Astrocyte (in vitro differentiated cells and primary cell): Measurements from ENCODE around the gene ARPC2. TPM values are rescaled to one million over a fixed set of nuclear protein-coding genes. Genes with fewer than 3 reads are reported as not detected.

ENCODE experiments used
- DNase-seq: peaks from one replicate; pipeline ENCODE4 v3.0.0-alpha.2; 2010; ENCODE audit warnings: low read depth
- FAIRE-seq: peaks from 2 replicates; lab custom pipeline; 2011; peaks lifted over from hg19 to GRCh38; lab: Jason Lieb, UNC
- H2AFZ ChIP-seq: 2 replicates; pipeline ENCODE4 v1.6.0; 2012; ENCODE audit warnings: low read depth, low read length, inconsistent platforms
- H3K27ac ChIP-seq: 2 replicates; pipeline ENCODE4 v1.5.1; 2011; ENCODE audit warnings: low read depth, low read length, inconsistent platforms
- H3K27me3 ChIP-seq: 2 replicates; pipeline ENCODE4 v1.6.0; 2011; ENCODE audit warnings: low read length, inconsistent platforms; ENCODE audit not compliant: insufficient read depth
- H3K36me3 ChIP-seq: 2 replicates; pipeline ENCODE4 v1.5.1; 2011; ENCODE audit warnings: low read length, inconsistent platforms; ENCODE audit not compliant: insufficient read depth
- H3K4me1 ChIP-seq: 2 replicates; pipeline ENCODE4 v1.5.1; 2011; ENCODE audit warnings: low read length, inconsistent platforms; ENCODE audit not compliant: insufficient read depth
- H3K4me2 ChIP-seq: 2 replicates; pipeline ENCODE4 v1.6.0; 2012; ENCODE audit warnings: low read length, inconsistent platforms
- H3K4me3 ChIP-seq: 2 replicates; pipeline ENCODE4 v1.5.1; 2011; ENCODE audit warnings: low read depth, mild to moderate bottlenecking, low read length, inconsistent platforms; ENCODE audit not compliant: insufficient read depth
- H3K79me2 ChIP-seq: 2 replicates; pipeline ENCODE4 v1.6.0; 2012; ENCODE audit warnings: mild to moderate bottlenecking, low read length, inconsistent platforms; ENCODE audit not compliant: insufficient read depth
- H3K9ac ChIP-seq: 2 replicates; pipeline ENCODE4 v1.6.0; 2012; ENCODE audit warnings: mild to moderate bottlenecking, low read length, inconsistent platforms
- H3K9me3 ChIP-seq: 2 replicates; pipeline ENCODE4 v1.5.1; 2012; ENCODE audit warnings: low read depth, mild to moderate bottlenecking, low read length, inconsistent platforms; ENCODE audit not compliant: insufficient read depth
- H4K20me1 ChIP-seq: 2 replicates; pipeline ENCODE4 v1.6.0; 2012; ENCODE audit warnings: low read length, inconsistent platforms; ENCODE audit not compliant: insufficient read depth
- H3K27ac Mint-ChIP-seq: one replicate; pipeline ENCODE4 v1.8.0; 2021; ENCODE audit warnings: mild to moderate bottlenecking, mixed read lengths; ENCODE audit not compliant: unreplicated experiment
- H3K27me3 Mint-ChIP-seq: one replicate; pipeline ENCODE4 v1.8.0; 2021; ENCODE audit warnings: low read depth, mixed read lengths; ENCODE audit not compliant: unreplicated experiment
- H3K36me3 Mint-ChIP-seq: one replicate; pipeline ENCODE4 v1.8.0; 2021; ENCODE audit warnings: low read depth, mixed read lengths; ENCODE audit not compliant: unreplicated experiment
- H3K4me1 Mint-ChIP-seq: one replicate; pipeline ENCODE4 v1.8.0; 2021; ENCODE audit warnings: low read depth, mixed read lengths; ENCODE audit not compliant: unreplicated experiment
- H3K4me3 Mint-ChIP-seq: one replicate; pipeline ENCODE4 v1.8.0; 2021; ENCODE audit warnings: mild to moderate bottlenecking, moderate library complexity, mixed read lengths; ENCODE audit not compliant: unreplicated experiment
- H3K9me3 Mint-ChIP-seq: one replicate; pipeline ENCODE4 v1.8.0; 2021; ENCODE audit warnings: mild to moderate bottlenecking, mixed read lengths; ENCODE audit not compliant: unreplicated experiment
- CTCF ChIP-seq: IDR thresholded peaks from 2 replicates; pipeline ENCODE4 v1.5.1; 2011; ENCODE audit warnings: low read depth, mild to moderate bottlenecking, inconsistent platforms, low read length, moderate library complexity; ENCODE audit not compliant: insufficient read depth
- EZH2 ChIP-seq: IDR thresholded peaks from 2 replicates; pipeline ENCODE4 v1.6.1; 2012; ENCODE audit warnings: mild to moderate bottlenecking, low read length, inconsistent platforms; ENCODE audit not compliant: insufficient read depth
- total RNA-seq: library from RNA; stranded (reverse); gene quantifications from 2 replicates; pipeline ENCODE4 v1.2.1, GENCODE V29; 2021

Gene ARPC2
- total RNA-seq, 1 donor from 2014 or later, result 535 TPM

DNA sequence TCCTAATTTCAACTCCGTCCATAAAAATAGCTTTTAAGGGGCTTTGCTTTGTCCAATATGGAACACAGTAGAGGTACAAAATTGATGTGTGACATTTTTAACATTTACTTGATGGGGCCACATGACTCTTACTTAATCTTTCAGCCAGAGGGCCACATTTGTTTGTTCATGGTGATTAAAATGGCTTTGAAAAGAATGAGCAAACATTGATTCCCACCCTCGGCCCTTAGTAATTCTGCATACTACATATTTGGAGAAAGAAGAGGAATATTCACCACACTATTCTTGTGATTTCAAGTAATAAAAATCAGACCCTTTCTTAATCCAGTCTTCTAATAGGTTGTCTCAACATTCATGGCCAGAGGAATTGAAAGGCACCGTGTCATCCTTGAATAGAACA is 17.5 kb downstream of the ARPC2 start:
- Histone ChIP-seq H3K9ac (no peak overlapping the region), H3K4me1 (peaks cover 20% of the 10 kb centered on the region), H3K27ac (no peak overlapping the region), H3K4me3 (no peak overlapping the region), H3K79me2 (peaks cover 57% of the 10 kb centered on the region), H3K9me3 (no peaks in the 10 kb centered on the region), H3K36me3 (peaks cover 83% of the 10 kb centered on the region), H3K4me2 (no peak overlapping the region), H2AFZ (no peak overlapping the region), H4K20me1 (peaks cover 39% of the 10 kb centered on the region), H3K27me3 (no peaks in the 10 kb centered on the region)
- Mint-ChIP-seq H3K4me3 (no peak overlapping the region), H3K36me3 (peaks cover 40% of the 10 kb centered on the region), H3K4me1 (peaks cover 27% of the 10 kb centered on the region), H3K27me3 (no peaks in the 10 kb centered on the region), H3K27ac (no peak overlapping the region), H3K9me3 (no peaks in the 10 kb centered on the region)
- no peak for FAIRE-seq
- DNase-seq, result no peak
- TF ChIP-seq EZH2 (no peak), CTCF (no peak)

GRCh38 chr2:218235017-218235416 is 18.0 kb downstream of the ARPC2 start:
- Histone ChIP-seq H2AFZ (no peak overlapping the region), H3K9me3 (no peaks in the 10 kb centered on the region), H3K4me1 (peaks cover 15% of the 10 kb centered on the region), H4K20me1 (peaks cover 39% of the 10 kb centered on the region), H3K4me2 (no peak overlapping the region), H3K9ac (no peak overlapping the region), H3K27me3 (no peaks in the 10 kb centered on the region), H3K36me3 (peaks cover 83% of the 10 kb centered on the region), H3K4me3 (no peak overlapping the region), H3K27ac (no peak overlapping the region), H3K79me2 (peaks cover 57% of the 10 kb centered on the region)
- H3K27me3 Mint-ChIP-seq, result no peaks in the 10 kb centered on the region
- FAIRE-seq, result no peak
- no peaks in the 10 kb centered on the region for H3K9me3 Mint-ChIP-seq
- no peak overlapping the region for H3K4me3 Mint-ChIP-seq
- no peak overlapping the region for H3K27ac Mint-ChIP-seq
- peaks cover 40% of the 10 kb centered on the region for H3K36me3 Mint-ChIP-seq
- no peak for TF ChIP-seq CTCF
- TF ChIP-seq EZH2, result no peak
- DNase-seq, result no peak
- H3K4me1 Mint-ChIP-seq, result peaks cover 27% of the 10 kb centered on the region

- no peaks in the 10 kb centered on the region for H3K27me3 ChIP-seq
- H3K79me2 ChIP-seq, result peaks cover 53% of the 10 kb centered on the region
- H3K9ac ChIP-seq, result no peak overlapping the region
- H3K27ac ChIP-seq, result no peak overlapping the region
- TF ChIP-seq CTCF (no peak), EZH2 (no peak)
- no peak overlapping the region for H3K4me2 ChIP-seq
- H3K9me3 ChIP-seq, result no peaks in the 10 kb centered on the region
- DNase-seq (no peak), FAIRE-seq (no peak)
- Mint-ChIP-seq H3K4me1 (peaks cover 11% of the 10 kb centered on the region), H3K9me3 (no peaks in the 10 kb centered on the region), H3K36me3 (peaks cover 34% of the 10 kb centered on the region), H3K27ac (no peak overlapping the region), H3K4me3 (no peak overlapping the region), H3K27me3 (no peaks in the 10 kb centered on the region)
- peaks cover 54% of the 10 kb centered on the region for H4K20me1 ChIP-seq
- no peak overlapping the region for H3K4me3 ChIP-seq
- H3K4me1 ChIP-seq, result no peaks in the 10 kb centered on the region
- peaks cover 82% of the 10 kb centered on the region for H3K36me3 ChIP-seq
- no peak overlapping the region for H2AFZ ChIP-seq
Measured at GRCh38 chr2:218236829-218237228, 19.8 kb downstream of the ARPC2 start.
